GM21360 (cell line): ENCODE results near the gene BLOC1S1.

ENCODE experiments used
- ATAC-seq: cut with Tn5 transposase; IDR thresholded peaks from one replicate; pipeline ENCODE4 v1.9.1; 2021; ENCODE audit warnings: mild to moderate bottlenecking, moderate library complexity; ENCODE audit not compliant: unreplicated experiment

The BLOC1S1 gene

DNA sequence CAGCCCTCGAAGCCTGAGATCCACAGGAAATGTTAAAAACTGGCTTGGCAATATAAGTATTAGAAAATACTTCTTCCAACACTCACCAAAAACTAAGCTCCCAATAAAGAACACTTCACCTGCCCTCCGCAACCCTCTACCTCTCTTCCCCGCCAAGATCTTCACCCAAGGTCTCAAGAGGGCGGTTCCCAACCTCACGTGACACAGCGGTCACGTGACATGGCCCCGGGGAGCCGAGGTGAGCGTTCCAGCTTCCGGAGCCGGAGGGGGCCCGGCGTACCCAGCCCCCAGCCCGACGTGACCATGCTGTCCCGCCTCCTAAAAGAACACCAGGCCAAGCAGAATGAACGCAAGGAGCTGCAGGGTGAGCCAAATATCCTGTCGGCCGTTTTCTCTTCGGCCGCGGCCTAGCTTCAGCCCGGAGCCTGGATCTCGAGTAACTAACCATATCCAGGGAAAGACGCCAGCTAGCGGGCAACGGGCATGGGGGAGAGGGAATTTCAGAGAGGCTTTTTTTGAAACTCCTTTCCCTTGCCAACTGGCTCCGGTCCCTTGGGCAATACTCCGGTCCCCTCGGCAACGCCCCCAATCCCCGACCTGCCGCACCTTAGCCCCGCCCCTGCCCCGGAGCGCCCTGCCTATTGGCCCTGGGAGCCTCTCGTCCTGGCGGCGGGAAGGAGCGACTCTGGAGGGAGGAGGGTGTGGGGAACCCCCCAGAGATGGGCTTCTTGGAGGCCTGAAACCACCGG is at the start of gene BLOC1S1:
Gene BLOC1S1 (plus strand): TSS at position 214 of the 749 bp plus-strand sequence. CDS start 6 bp downstream, at position 220.
- peak; percentile 92 for ATAC-seq

DNA sequence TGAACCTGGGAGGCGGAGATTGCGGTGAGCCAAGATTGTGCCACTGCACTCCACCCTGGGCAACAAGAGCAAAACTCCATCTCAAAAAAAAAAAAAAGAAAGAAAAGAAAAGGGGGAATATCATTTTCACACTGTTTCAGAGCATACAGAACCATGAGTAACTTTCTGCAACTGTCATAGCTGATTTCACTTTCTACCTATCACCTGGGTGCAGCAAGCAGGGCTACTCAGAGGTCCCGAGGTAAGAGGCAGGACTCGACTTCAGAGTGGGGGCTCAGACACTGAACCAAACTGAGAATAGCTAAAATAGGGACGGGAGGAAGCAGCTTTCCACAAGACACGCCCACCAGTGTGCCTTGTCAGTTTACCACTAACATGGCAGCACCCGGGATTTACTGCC is 49.3 kb upstream of the BLOC1S1 start:
- ATAC-seq, result no peak

DNA sequence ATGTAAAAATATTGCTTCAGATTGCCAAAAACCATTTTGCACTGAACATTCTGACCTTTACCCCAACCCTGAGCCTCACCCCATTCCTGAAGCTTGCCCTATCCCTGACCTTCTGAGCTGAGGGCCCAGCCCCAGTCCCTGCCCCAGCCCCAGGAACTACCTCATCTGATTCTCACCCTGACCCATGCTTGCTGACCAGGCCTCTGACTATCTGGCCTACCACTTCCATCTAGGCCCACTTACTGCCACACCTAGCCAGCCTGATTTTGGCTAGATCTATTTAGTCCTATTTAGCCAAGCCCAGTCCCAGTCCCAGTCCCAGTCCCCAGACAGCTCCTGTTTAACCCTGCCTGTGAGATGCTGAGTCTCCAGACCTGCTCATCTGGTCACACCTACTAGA is 45.6 kb upstream of the BLOC1S1 start:
- ATAC-seq, result no peak

DNA sequence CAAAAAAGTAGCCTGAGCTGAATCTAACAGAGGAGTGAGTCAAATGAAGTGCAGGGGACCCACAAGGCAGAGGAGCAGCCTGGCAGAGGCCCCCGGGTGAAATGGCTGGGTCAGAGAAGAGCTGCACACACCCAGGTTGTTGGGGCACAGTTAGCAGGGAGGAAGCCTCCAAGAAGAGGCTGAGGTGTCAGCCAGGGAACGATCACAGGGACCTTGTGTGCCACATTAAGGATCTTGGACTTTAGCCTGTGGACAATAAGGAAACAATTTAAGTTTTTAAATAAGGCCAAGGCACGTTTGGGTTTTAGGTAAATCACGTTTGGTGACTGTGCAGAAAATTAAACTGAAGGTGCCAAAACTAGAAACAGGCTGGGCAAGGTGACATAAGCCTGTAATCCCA is 44.1 kb upstream of the BLOC1S1 start:
- no peak for ATAC-seq

DNA sequence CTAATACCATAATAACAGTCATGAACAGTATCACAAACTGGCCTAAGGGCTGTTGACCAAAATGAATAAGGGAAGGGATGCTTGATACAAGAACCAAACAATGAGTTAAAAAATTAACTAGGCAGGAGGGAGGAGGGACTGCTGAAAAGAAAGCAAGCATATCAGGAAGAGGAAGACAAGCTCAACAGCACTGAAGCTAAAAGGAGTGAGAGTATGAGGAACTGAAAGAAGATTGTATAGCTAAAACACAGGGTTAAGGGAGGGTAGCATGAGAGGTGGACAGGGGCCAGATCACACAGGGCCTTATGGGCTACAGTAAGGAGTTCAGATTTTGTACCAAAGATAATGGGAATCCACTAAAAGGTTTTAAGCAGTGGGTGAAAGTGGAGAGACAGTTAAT is 42.2 kb upstream of the BLOC1S1 start:
- peak; percentile 99 for ATAC-seq

DNA sequence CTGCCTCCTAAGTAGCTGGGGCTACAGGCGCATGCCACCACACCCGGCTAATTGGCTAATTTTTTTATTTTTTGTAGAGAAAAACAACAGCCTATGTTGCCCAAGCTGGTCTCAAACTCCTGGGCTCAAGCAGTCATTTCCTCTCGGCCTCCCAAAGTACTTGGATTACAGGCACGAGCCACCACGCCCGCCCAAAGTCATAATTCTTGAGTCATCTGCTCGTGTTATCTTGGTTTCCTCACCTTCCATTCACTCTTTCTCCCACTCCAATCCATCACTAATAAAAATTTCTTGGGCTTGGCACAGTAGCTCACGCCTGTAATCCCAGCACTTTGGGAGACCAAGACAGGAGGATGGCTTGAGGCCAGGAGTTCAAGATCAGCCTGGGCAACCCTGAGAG is 40.2 kb upstream of the BLOC1S1 start:
- no peak for ATAC-seq

DNA sequence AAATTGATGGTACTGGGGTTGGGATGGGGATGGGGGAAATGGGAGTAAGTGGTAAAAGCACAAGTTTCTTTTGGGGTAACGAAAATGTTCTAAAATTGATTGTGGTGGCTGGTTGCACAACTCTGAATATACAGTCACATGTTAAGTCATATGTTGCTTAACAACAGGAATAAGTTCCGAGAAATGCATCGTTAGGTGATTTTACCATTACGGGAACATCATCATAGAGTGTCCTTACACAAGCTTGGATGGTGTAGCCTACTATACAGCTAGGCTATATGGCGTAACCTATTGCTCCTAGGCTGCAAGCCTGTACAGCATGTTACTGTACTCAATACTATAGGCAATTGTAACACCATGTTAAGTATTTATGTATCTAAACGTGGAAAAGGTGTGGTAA is 39.1 kb upstream of the BLOC1S1 start:
- ATAC-seq, result no peak

DNA sequence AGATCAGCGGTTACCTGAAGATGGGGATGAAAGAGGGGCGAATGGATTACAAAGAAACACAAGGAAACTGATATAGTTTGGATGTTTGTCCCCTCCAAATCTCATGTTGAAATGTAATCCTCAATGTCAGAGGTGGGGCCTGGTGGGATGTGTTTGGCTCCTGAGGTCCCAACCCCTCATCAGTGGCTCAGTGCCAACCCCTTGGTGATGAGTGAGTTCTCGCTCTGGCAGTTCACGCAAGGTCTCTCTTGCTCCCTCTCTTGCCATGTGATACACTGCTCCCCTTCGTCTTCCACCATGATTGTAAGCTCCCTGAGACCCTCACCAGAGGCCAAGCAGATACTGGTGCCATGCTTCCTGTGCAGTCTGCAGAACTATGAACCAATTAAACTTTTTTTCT is 36.2 kb upstream of the BLOC1S1 start:
- ATAC-seq, result no peak

DNA sequence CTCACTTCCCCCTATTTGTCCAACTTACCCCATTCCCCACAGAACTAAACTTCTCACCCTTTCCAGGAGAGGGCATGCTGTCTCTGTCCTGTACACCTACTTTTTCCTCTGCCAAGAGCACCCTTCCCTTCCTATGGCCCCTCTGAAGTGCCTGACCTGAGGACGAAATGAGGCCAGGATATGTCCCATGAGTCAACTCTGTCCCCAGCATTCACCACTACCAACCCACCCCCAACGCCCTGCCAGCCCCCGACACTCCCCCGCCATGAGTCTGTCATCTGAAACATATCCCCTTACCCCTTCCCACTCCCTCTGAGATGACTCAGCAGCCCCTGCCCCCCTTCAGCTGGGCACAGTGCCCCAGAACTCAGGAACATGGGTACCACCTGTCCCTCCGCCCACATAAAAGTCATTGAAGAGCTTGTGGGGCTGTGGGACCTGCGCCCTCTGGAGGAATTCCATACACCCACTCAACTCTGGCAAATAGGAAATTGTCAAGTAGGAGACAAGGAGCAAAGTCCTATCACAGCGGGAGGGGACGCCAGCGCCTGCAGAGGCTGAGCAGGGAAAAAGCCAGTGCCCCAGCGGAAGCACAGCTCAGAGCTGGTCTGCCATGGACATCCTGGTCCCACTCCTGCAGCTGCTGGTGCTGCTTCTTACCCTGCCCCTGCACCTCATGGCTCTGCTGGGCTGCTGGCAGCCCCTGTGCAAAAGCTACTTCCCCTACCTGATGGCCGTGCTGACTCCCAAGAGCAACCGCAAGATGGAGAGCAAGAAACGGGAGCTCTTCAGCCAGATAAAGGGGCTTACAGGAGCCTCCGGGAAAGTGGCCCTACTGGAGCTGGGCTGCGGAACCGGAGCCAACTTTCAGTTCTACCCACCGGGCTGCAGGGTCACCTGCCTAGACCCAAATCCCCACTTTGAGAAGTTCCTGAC is 34.4 kb upstream of the BLOC1S1 start:
- no peak for ATAC-seq

DNA sequence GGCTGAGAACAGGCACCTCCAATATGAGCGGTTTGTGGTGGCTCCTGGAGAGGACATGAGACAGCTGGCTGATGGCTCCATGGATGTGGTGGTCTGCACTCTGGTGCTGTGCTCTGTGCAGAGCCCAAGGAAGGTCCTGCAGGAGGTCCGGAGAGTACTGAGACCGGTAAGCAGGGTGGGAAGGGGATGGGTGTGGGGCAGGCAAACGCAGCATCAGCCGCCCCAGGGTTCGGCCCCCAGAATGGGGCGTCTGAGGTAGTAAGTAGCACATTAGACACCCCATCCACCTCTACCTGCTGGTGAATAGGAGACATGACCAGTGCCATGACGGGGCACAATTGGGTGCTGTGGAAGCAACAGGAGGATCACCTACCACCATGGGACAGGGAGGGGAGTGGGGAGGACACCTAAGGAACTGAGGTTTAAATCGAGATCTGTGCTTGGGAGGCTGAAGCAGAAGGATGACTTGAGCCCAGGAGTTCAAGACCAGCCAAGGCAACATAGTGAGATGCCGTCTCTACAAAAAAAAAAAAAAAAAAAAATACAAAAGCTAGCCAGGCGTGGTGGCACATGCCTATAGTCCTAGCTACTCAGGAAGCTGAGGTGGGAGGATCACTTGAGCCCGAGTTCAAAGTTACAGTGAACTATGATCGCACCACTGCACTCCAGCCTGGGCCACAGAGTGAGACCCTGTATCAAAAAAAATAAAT is 33.6 kb upstream of the BLOC1S1 start:
- ATAC-seq, result no peak

DNA sequence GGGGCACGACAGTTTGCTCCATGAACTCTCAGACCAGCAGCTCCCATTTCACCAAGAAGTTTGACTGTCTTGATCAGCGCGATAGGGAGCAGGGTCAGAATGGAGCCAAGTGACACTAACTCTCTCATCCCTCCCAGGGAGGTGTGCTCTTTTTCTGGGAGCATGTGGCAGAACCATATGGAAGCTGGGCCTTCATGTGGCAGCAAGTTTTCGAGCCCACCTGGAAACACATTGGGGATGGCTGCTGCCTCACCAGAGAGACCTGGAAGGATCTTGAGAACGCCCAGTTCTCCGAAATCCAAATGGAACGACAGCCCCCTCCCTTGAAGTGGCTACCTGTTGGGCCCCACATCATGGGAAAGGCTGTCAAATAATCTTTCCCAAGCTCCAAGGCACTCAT is 32.2 kb upstream of the BLOC1S1 start:
- ATAC-seq, result no peak

DNA sequence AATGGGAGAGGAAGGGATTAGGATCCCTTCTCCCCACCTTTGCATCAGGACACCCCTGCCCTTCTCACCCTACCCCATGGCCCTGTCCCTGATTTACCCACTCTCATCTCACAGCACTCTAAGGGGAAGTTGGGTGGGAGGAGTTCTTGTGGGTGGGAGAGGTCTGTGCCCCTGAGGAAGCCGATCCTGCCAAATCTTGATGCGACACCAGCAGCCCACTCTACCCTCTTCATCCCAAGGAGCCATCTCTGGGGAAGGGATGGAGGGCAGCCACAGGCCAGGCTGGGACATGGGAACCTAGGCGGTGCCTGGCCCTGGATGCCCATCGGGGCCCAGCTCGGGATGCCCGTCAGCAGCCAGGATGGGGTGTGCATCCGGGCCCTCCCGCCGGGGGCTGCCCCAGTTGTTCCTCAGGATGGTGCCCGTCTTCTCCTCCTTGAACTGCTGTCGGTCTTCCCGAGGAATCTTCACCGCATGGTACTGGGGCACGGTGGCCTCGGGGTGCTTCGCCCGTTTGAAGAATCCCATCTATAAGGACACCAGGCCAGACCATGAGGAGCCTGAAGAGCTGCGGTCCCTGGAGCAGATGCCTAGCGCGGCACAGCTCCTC is 31.0 kb upstream of the BLOC1S1 start:
- no peak for ATAC-seq

DNA sequence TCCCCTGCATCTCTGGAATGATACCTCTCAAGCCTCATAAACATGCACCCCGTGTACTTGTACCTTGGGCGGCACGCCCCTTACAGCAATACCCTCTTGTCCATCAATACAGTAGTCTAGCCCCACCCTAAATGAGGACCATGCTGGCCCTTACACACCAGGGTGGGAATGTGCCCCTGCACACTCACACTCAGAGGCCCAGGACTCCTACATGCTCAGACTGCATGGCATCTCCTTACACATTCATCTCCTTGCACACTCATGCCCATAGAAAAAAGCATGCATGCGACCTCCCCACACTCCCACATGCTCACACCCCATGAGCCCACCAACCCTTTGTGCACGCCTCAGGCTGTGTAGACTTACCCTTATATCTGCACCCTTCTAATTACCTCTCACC is 30.2 kb upstream of the BLOC1S1 start:
- no peak for ATAC-seq

DNA sequence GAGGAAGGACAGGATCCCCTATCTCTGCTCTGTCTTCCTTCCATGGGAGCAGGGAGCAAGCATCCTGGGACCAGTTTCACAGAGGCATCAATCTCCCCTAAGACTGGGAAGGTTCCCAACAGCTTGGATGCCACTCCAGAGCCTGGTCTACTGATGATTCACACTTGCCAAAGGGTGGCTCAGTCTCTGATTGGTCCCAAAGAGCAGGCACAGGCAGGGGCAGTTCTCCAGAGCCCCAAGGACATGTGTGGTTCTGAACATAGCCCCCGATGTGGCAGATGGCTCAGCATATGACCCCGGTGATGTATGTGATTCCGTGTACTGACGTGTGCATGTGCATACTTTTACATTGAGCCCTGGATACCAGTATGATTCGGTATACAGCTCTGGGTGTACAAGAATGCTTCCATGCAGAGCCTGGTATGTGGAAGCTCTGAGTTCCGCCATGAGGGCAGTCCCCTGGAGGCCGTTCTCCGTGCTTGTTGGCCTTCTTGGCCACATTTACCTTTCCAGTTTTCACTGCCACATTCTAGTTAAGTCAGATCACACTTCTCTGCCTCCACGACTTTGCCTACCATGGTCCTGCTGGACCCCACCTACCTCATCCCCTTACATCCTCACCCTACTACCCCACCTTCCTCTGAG is 29.4 kb upstream of the BLOC1S1 start:
- ATAC-seq, result no peak

DNA sequence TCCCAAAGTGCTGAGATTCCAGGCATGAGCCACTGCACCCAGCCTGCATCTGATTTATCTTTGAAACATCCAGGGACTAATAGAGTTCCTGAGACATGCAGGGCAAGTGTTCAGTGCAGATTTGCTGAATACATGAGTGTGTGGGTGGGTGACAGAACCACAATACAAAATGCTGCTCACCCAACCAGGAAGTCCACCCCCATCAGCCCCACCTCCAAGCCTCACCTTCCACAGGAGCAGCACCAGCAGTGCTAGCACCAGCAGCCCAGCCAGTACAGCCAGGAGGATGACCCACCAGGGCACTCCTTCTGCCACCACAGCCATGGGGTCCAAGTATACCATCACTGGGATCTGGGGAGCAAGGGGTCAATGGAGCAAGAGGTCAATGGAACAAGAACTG is 28.1 kb upstream of the BLOC1S1 start:
- ATAC-seq, result no peak

DNA sequence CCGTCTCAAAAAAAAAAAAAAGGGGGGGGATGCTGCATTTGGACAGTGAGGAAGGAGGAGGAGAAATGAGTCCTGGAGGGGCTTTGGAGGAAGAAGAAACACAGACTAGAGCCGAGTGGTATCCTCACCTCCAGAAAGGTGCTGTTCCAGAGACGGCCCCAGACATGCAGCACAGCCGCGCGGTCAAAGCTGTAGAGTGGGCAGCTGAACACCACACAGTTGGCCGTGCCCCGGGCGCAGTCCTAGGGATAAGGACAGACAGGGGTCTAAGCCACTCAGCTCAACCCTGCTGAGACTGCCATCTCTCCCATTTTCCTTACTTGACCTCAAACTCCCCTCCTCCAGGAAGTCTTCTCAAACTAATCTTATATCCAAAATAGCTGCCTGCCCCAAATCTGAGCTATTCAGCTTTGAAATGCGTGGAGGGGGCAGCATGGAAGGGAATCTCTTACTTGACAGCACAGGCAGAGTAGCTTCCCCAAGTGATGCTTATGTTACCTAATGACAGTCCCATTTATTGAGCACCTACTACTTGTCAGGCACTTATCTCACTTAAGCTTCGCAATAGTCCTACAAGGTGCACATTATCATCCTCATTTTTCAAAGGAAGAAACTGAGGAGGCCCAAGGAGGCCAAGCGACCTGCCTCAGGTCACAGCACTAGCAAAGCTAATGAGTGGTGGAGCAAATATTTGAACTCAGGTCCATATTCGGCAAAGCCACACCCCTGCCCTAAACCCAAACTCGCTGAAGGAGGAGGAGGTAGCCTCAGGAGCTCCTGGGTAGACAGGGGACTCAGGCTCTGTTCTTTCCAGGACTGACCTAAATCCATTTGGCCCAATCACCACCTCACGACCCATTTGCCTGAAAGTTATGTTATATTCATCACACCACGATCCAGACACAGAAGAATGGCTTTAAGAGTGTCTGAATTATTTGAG is 26.9 kb upstream of the BLOC1S1 start:
- no peak for ATAC-seq

DNA sequence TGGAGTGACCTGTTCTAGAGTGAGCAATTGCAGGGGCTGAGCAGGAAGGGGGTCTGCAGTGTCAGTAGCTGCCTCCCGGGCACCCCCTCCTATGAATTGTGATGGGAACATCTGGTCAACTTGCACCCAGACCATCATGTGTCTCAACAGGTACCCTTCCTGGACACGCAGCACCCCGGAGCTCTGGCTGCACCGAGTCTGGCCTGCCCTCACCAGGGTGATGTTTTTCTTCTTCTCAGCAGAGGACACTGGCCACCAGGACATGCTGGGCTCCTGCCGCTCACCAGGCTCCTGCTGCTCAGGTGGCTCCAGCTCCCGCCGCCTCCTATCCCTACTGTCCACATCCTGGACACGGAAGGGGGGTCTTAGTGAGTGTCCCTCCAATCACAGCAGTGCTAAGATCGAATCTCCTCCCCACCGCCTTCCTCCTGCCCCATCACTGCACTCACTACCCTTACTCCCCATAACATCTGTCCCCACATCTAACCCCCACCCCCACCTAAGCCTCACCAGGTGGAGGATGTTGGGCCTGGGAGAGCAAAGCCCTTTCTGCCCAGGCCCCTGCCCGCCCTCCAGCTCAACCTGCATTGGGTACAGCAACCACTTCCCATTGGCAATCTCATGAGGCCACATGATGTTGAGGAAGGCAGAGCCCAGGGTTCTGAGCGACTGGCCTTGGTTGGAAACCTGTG is 23.1 kb upstream of the BLOC1S1 start:
- no peak for ATAC-seq

DNA sequence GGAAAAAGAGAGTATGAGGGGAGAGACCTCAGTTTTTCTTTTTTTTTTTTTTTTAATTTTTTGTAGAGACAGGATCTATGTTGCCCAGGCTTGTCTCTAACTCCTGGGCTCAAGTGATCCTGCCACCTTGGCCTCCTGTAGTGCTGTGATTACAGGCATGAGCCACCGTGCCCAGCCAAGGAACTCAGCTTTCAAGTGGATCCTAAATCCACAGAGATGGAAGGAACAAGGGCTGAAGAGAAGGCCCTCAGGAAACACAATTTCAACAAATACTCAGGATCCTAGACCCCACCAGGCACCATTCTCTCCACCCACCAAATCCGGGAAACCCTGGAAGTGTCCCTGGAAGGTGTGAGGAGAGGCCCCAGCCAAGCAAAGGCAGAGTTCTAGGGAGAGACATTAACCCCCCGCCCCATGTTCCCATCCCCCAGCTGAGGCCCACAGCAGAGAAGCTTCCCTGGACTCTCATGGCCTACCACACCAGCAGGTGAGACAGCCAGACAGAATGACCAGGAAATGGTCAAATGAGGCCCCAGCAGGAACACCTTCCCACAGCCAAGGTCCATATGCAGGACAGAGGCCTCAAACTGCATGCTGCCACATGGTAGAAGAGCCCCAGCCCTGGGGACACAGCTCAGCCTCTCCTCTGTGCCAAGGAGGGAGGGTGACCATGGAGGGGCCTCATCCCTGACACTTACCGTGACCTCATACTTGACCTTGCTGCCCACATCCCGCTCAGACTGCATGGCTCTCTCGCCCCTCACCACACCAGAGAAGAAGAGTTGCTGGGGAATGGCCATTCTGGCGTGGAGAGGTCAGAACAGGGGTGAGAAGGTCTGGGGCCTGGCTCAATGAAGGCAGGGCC is 22.3 kb upstream of the BLOC1S1 start:
- ATAC-seq, result no peak
